Measurements from ENCODE around the gene OTOF. TPM values are rescaled to one million over a fixed set of nuclear protein-coding genes. Genes with fewer than 3 reads are reported as not detected.

OTOF gene
- not detected for total RNA-seq

GRCh38 chr2:26477911-26478253, at the start of gene OTOF:
TSS of gene OTOF (minus strand) at chr2:26478124.
- no peak for TF ChIP-seq CTCF (IDR thresholded peaks at IDR 0.05)

GRCh38 chr2:26526589-26526988, 48.7 kb upstream of the OTOF start:
- no peak overlapping the region for H3K4me3 ChIP-seq
- no peak for TF ChIP-seq CTCF (IDR thresholded peaks at IDR 0.05)
- no peaks in the 10 kb centered on the region for H3K9me3 ChIP-seq
- H3K9ac ChIP-seq (ENCODE audit: low read depth in 2 of 2, low read length in 2 of 2): no peak overlapping the region
- intact Hi-C loops (cut with DNase I): no loop called here
- no peak overlapping the region for H3K27ac ChIP-seq
- no peaks in the 10 kb centered on the region for H3K27me3 ChIP-seq
- no peaks in the 10 kb centered on the region for H3K4me1 ChIP-seq
- DNase-seq: no peak
- no peaks in the 10 kb centered on the region for H3K36me3 ChIP-seq

More at GRCh38 chr2:26477911-26478253, at the start of gene OTOF:
- Histone ChIP-seq H3K9ac (ENCODE audit: low read depth in 2 of 2, low read length in 2 of 2) (no peak within 1 kb of the TSS), H3K36me3 (no peaks in the 10 kb centered on the region), H3K27me3 (no peaks in the 10 kb centered on the region), H3K27ac (no peak within 1 kb of the TSS), H3K4me1 (no peaks in the 10 kb centered on the region), H3K4me3 (no peak within 1 kb of the TSS), H3K9me3 (no peaks in the 10 kb centered on the region)
- intact Hi-C loops (cut with DNase I): no loop called here
- DNase-seq: no peak

- Histone ChIP-seq H3K27ac (no peak overlapping the region), H3K36me3 (no peaks in the 10 kb centered on the region), H3K9me3 (no peaks in the 10 kb centered on the region), H3K9ac (ENCODE audit: low read depth in 2 of 2, low read length in 2 of 2) (no peak overlapping the region), H3K4me3 (no peak overlapping the region), H3K27me3 (no peaks in the 10 kb centered on the region), H3K4me1 (no peaks in the 10 kb centered on the region)
- TF ChIP-seq CTCF (IDR thresholded peaks at IDR 0.05): no peak
- DNase-seq: no peak
- intact Hi-C loops (cut with DNase I): no loop called here
Measured at GRCh38 chr2:26526105-26526504, 48.2 kb upstream of the OTOF start.

- no peaks in the 10 kb centered on the region for H3K9me3 ChIP-seq
- no peak overlapping the region for H3K4me3 ChIP-seq
- no peaks in the 10 kb centered on the region for H3K36me3 ChIP-seq
- no peak overlapping the region for H3K9ac ChIP-seq (ENCODE audit: low read depth in 2 of 2, low read length in 2 of 2)
- no peaks in the 10 kb centered on the region for H3K4me1 ChIP-seq
- DNase-seq: no peak
- H3K27ac ChIP-seq: no peak overlapping the region
- TF ChIP-seq CTCF (IDR thresholded peaks at IDR 0.05): no peak
- H3K27me3 ChIP-seq: no peaks in the 10 kb centered on the region
- intact Hi-C loops (cut with DNase I): loop anchor here (5.0 kb wide), 1 partner anchor 54 kb away; no protein-coding TSS in a partner anchor
Measured at GRCh38 chr2:26523750-26524149, 45.8 kb upstream of the OTOF start.

GRCh38 chr2:26522751-26523171, 44.8 kb upstream of the OTOF start:
- intact Hi-C loops (cut with DNase I): loop anchor here (5.0 kb wide), 1 partner anchor 55 kb away; no protein-coding TSS in a partner anchor
- Histone ChIP-seq H3K27me3 (no peaks in the 10 kb centered on the region), H3K4me1 (no peaks in the 10 kb centered on the region), H3K36me3 (no peaks in the 10 kb centered on the region), H3K4me3 (no peak overlapping the region), H3K9ac (ENCODE audit: low read depth in 2 of 2, low read length in 2 of 2) (no peak overlapping the region), H3K27ac (no peak overlapping the region), H3K9me3 (no peaks in the 10 kb centered on the region)
- no peak for TF ChIP-seq CTCF (IDR thresholded peaks at IDR 0.05)
- DNase-seq: no peak

Data from colonic mucosa (tissue), 4 donors.